ENCODE data around the gene SENP3. TPM values are rescaled to one million over a fixed set of nuclear protein-coding genes. Genes with fewer than 3 reads are reported as not detected.

Gene SENP3
- total and polyA plus RNA-seq, 2 of the 13 experiments (the other 11 are each of a cell fraction or from before 2014, with no cell fraction given): 55.8 to 75.4 TPM

DNA sequence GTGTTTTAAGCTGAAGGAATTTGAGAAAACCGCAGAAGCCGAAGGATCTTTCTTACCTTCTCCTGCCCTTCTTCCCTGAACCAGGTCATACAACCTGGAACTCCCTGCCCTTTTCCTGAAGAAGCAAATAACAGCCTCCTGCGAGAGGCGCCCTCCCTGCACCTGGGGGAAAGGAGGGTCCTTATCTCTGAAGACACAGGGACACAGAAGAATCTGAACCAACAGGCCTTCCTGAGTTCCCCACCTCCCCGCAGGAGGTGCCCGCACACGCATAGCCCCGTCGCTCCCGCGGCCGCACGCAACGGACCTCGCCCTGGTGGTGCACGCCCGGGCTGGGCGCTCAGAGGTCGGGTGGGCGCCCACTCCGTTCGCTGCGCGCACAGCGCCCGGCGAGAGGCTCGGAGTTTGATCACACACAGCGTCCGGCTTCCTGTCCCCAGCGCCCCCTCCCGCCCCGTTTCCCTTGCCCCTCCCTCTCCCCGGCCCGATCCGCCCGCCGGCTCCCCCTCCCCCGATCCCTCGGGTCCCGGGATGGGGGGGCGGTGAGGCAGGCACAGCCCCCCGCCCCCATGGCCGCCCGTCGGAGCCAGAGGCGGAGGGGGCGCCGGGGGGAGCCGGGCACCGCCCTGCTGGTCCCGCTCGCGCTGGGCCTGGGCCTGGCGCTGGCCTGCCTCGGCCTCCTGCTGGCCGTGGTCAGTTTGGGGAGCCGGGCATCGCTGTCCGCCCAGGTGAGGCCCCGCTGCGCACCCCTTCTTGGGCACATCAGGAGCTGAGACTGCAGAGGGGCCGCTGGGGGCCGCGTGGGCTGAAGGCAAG is 12.9 kb upstream of the SENP3 start, which contains the start of gene TNFSF12 (continued):
- TF ChIP-seq, protein P1, sequence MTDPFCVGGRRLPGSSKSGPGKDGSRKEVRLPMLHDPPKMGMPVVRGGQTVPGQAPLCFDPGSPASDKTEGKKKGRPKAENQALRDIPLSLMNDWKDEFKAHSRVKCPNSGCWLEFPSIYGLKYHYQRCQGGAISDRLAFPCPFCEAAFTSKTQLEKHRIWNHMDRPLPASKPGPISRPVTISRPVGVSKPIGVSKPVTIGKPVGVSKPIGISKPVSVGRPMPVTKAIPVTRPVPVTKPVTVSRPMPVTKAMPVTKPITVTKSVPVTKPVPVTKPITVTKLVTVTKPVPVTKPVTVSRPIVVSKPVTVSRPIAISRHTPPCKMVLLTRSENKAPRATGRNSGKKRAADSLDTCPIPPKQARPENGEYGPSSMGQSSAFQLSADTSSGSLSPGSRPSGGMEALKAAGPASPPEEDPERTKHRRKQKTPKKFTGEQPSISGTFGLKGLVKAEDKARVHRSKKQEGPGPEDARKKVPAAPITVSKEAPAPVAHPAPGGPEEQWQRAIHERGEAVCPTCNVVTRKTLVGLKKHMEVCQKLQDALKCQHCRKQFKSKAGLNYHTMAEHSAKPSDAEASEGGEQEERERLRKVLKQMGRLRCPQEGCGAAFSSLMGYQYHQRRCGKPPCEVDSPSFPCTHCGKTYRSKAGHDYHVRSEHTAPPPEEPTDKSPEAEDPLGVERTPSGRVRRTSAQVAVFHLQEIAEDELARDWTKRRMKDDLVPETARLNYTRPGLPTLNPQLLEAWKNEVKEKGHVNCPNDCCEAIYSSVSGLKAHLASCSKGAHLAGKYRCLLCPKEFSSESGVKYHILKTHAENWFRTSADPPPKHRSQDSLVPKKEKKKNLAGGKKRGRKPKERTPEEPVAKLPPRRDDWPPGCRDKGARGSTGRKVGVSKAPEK (CRISPR knock-in tag; IDR thresholded peaks at IDR 0.05; ENCODE audit: borderline replicate concordance): no peak
- TF ChIP-seq RXRA (CRISPR knock-in tag; IDR thresholded peaks at IDR 0.05) (no peak), BCL6 (CRISPR knock-in tag; IDR thresholded peaks at IDR 0.05) (no peak), ZNF720 (CRISPR knock-in tag; IDR thresholded peaks at IDR 0.05) (no peak), CEBPB (IDR thresholded peaks at IDR 0.05; ENCODE audit: borderline replicate concordance, low read depth, low read length) (no peak), CBX2 (IDR thresholded peaks at IDR 0.05; ENCODE audit: low read depth, low read length) (no peak), CBX2 (CRISPR knock-in tag; IDR thresholded peaks at IDR 0.05; ENCODE audit: low read depth) (no peak)
- TF ChIP-seq, protein P2, sequence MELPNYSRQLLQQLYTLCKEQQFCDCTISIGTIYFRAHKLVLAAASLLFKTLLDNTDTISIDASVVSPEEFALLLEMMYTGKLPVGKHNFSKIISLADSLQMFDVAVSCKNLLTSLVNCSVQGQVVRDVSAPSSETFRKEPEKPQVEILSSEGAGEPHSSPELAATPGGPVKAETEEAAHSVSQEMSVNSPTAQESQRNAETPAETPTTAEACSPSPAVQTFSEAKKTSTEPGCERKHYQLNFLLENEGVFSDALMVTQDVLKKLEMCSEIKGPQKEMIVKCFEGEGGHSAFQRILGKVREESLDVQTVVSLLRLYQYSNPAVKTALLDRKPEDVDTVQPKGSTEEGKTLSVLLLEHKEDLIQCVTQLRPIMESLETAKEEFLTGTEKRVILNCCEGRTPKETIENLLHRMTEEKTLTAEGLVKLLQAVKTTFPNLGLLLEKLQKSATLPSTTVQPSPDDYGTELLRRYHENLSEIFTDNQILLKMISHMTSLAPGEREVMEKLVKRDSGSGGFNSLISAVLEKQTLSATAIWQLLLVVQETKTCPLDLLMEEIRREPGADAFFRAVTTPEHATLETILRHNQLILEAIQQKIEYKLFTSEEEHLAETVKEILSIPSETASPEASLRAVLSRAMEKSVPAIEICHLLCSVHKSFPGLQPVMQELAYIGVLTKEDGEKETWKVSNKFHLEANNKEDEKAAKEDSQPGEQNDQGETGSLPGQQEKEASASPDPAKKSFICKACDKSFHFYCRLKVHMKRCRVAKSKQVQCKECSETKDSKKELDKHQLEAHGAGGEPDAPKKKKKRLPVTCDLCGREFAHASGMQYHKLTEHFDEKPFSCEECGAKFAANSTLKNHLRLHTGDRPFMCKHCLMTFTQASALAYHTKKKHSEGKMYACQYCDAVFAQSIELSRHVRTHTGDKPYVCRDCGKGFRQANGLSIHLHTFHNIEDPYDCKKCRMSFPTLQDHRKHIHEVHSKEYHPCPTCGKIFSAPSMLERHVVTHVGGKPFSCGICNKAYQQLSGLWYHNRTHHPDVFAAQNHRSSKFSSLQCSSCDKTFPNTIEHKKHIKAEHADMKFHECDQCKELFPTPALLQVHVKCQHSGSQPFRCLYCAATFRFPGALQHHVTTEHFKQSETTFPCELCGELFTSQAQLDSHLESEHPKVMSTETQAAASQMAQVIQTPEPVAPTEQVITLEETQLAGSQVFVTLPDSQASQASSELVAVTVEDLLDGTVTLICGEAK (IDR thresholded peaks at IDR 0.05): no peak
- TF ChIP-seq, protein P2 (CRISPR knock-in tag; IDR thresholded peaks at IDR 0.05): no peak
- TF ChIP-seq, protein P3, sequence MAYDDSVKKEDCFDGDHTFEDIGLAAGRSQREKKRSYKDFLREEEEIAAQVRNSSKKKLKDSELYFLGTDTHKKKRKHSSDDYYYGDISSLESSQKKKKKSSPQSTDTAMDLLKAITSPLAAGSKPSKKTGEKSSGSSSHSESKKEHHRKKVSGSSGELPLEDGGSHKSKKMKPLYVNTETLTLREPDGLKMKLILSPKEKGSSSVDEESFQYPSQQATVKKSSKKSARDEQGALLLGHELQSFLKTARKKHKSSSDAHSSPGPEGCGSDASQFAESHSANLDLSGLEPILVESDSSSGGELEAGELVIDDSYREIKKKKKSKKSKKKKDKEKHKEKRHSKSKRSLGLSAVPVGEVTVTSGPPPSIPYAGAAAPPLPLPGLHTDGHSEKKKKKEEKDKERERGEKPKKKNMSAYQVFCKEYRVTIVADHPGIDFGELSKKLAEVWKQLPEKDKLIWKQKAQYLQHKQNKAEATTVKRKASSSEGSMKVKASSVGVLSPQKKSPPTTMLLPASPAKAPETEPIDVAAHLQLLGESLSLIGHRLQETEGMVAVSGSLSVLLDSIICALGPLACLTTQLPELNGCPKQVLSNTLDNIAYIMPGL (CRISPR knock-in tag; IDR thresholded peaks at IDR 0.05; ENCODE audit: borderline replicate concordance in 1 of 2, low read depth in 1 of 2): peak; percentile 26 to 56; a peak in 1 of 4 replicates
- TF ChIP-seq, protein P4, sequence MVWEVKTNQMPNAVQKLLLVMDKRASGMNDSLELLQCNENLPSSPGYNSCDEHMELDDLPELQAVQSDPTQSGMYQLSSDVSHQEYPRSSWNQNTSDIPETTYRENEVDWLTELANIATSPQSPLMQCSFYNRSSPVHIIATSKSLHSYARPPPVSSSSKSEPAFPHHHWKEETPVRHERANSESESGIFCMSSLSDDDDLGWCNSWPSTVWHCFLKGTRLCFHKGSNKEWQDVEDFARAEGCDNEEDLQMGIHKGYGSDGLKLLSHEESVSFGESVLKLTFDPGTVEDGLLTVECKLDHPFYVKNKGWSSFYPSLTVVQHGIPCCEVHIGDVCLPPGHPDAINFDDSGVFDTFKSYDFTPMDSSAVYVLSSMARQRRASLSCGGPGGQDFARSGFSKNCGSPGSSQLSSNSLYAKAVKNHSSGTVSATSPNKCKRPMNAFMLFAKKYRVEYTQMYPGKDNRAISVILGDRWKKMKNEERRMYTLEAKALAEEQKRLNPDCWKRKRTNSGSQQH (CRISPR knock-in tag; IDR thresholded peaks at IDR 0.05; ENCODE audit: low read depth): no peak
